GM13976 (cell line): ENCODE measurements around the gene C1orf141.

Experiments
- DNase-seq: peaks from one replicate; pipeline ENCODE4 v3.0.0; 2012; ENCODE audit warnings: low spot score
- CTCF ChIP-seq: IDR thresholded peaks from 2 replicates; pipeline ENCODE4 v1.5.1; 2012; ENCODE audit warnings: borderline replicate concordance, mild to moderate bottlenecking; ENCODE audit not compliant: insufficient read depth; ENCODE audit errors: extremely low read depth, missing control alignments, control extremely low read depth
- in situ Hi-C: fragments of 300-500 bp; cut with MboI; formaldehyde crosslinking; loops from one replicate; pipeline ENCODE4 v1.12.0; 2022; ENCODE audit warnings: low sequenced_read_pairs, mixed read lengths, inconsistent platforms; ENCODE audit not compliant: unreplicated experiment

C1orf141 gene

GRCh38 chr1:67060811-67061218 lies 74.0 kb downstream of the C1orf141 start:
- in situ Hi-C loops: no loop called here
- TF ChIP-seq CTCF: no peak
- no peak for DNase-seq

GRCh38 chr1:67059346-67059745 lies 75.4 kb downstream of the C1orf141 start:
- TF ChIP-seq CTCF: no peak
- in situ Hi-C loops: no loop called here
- DNase-seq: no peak

- no peak for DNase-seq
- no peak for TF ChIP-seq CTCF
- in situ Hi-C loops: no loop called here
Observed at GRCh38 chr1:67058761-67059160, 76.0 kb downstream of the C1orf141 start.

- in situ Hi-C loops: no loop called here
- no peak for TF ChIP-seq CTCF
- no peak for DNase-seq
Observed at GRCh38 chr1:67058242-67058641, 76.5 kb downstream of the C1orf141 start.

- peak; percentile 90 for DNase-seq
- TF ChIP-seq CTCF: no peak
- in situ Hi-C loops: no loop called here
Observed at GRCh38 chr1:67053785-67054772, 80.7 kb downstream of the C1orf141 start, which contains the start of gene SLC35D1. TSS of gene SLC35D1 (minus strand) at chr1:67054148. CDS start at chr1:67054013, 135 bp downstream.

GRCh38 chr1:67053535-67053784 lies 81.3 kb downstream of the C1orf141 start:
- in situ Hi-C loops: no loop called here
- no peak for DNase-seq
- no peak for TF ChIP-seq CTCF
